SKM-1 treated with dmso at 0.1 percent for 144 hours (cell line): Measurements from ENCODE around the gene VWA7.
A peak's percentile ranks its signal among the peaks of the same experiment; 100 is the strongest.

Source experiments
- DNase-seq: peaks from one replicate; lab custom pipeline; 2025; ENCODE audit not compliant: unreplicated experiment; lab: John Stamatoyannopoulos, UW

VWA7 gene

GRCh38 chr6:31779908-31780307 is 2.8 kb upstream of the VWA7 start:
- DNase-seq: no peak

GRCh38 chr6:31778999-31779885 is 2.1 kb upstream of the VWA7 start:
- no peak for DNase-seq

GRCh38 chr6:31778193-31778592 is 1.1 kb upstream of the VWA7 start:
- DNase-seq: no peak

- no peak for DNase-seq
Observed at GRCh38 chr6:31777667-31778050, 531 bp upstream of the VWA7 start.

GRCh38 chr6:31776485-31776988 is 591 bp downstream of the VWA7 start:
- peak; percentile 74 for DNase-seq

- DNase-seq: no peak
Observed at GRCh38 chr6:31775633-31776484, 1.3 kb downstream of the VWA7 start.

- no peak for DNase-seq
Observed at GRCh38 chr6:31775184-31775583, 1.9 kb downstream of the VWA7 start.

- no peak for DNase-seq
Observed at GRCh38 chr6:31771992-31772358, 5.2 kb downstream of the VWA7 start.

- DNase-seq: no peak
Observed at GRCh38 chr6:31770860-31771259, 6.3 kb downstream of the VWA7 start.

- DNase-seq: peak; percentile 74
Observed at GRCh38 chr6:31769684-31770371, 7.3 kb downstream of the VWA7 start.

- DNase-seq: no peak
Observed at GRCh38 chr6:31768363-31769257, 8.5 kb downstream of the VWA7 start.

GRCh38 chr6:31767096-31767645 is 10.0 kb downstream of the VWA7 start:
- DNase-seq: no peak

GRCh38 chr6:31765910-31766794 is 11.0 kb downstream of the VWA7 start:
- DNase-seq: no peak

- DNase-seq: no peak
Observed at GRCh38 chr6:31765559-31765909, 11.6 kb downstream of the VWA7 start.

- DNase-seq: no peak
Observed at GRCh38 chr6:31764198-31764597, 12.9 kb downstream of the VWA7 start.

- no peak for DNase-seq
Observed at GRCh38 chr6:31763619-31763940, 13.5 kb downstream of the VWA7 start.

- DNase-seq: no peak
Observed at GRCh38 chr6:31762878-31763618, 14.1 kb downstream of the VWA7 start.

- no peak for DNase-seq
Observed at GRCh38 chr6:31762356-31762755, 14.8 kb downstream of the VWA7 start, which contains the start of gene SAPCD1. Gene SAPCD1 (plus strand): TSS chr6:31762656. CDS start chr6:31763055, 399 bp downstream.
